Stimulated activated CD4-positive, alpha-beta T cell treated with anti-CD3 and anti-CD28 coated beads, Interleukin-2, amount 100 ng/mL, for 4 hours (primary cell): ENCODE measurements around the gene BABAM2.

Experiments used
- DNase-seq: peaks from one replicate; pipeline ENCODE4 v3.0.0-alpha.2; 2020; ENCODE audit warnings: low read depth

BABAM2 gene

GRCh38 chr2:28209261-28209691, 318.7 kb downstream of the BABAM2 start:
- no peak for DNase-seq

- DNase-seq: no peak
Observed at GRCh38 chr2:28209864-28210263, 319.3 kb downstream of the BABAM2 start.

GRCh38 chr2:28210535-28210934, 320.0 kb downstream of the BABAM2 start:
- no peak for DNase-seq

GRCh38 chr2:28216331-28216730, 325.8 kb downstream of the BABAM2 start:
- DNase-seq: no peak

- no peak for DNase-seq
Observed at GRCh38 chr2:28217042-28217740, 326.7 kb downstream of the BABAM2 start.

GRCh38 chr2:28219138-28219537, 328.6 kb downstream of the BABAM2 start:
- DNase-seq: no peak

- DNase-seq: no peak
Observed at GRCh38 chr2:28219758-28220368, 329.3 kb downstream of the BABAM2 start.

GRCh38 chr2:28224648-28225472, 334.3 kb downstream of the BABAM2 start:
- DNase-seq: no peak

- no peak for DNase-seq
Observed at GRCh38 chr2:28225473-28226080, 335.0 kb downstream of the BABAM2 start.

- DNase-seq: no peak
Observed at GRCh38 chr2:28226558-28226957, 336.0 kb downstream of the BABAM2 start.

GRCh38 chr2:28227498-28227897, 337.0 kb downstream of the BABAM2 start:
- no peak for DNase-seq

GRCh38 chr2:28228434-28228995, 338.0 kb downstream of the BABAM2 start:
- no peak for DNase-seq

GRCh38 chr2:28231110-28231631, 340.6 kb downstream of the BABAM2 start:
- DNase-seq: no peak

- DNase-seq: no peak
Observed at GRCh38 chr2:28232295-28232694, 341.8 kb downstream of the BABAM2 start.

GRCh38 chr2:28233164-28233676, 342.7 kb downstream of the BABAM2 start:
- no peak for DNase-seq

- no peak for DNase-seq
Observed at GRCh38 chr2:28234807-28235206, 344.3 kb downstream of the BABAM2 start.

GRCh38 chr2:28239207-28239606, 348.7 kb downstream of the BABAM2 start:
- DNase-seq: no peak

- no peak for DNase-seq
Observed at GRCh38 chr2:28240937-28241336, 350.4 kb downstream of the BABAM2 start.

- no peak for DNase-seq
Observed at GRCh38 chr2:28247290-28247689, 356.8 kb downstream of the BABAM2 start.

- DNase-seq: no peak
Observed at GRCh38 chr2:28247734-28248133, 357.2 kb downstream of the BABAM2 start.

- no peak for DNase-seq
Observed at GRCh38 chr2:28248511-28248910, 358.0 kb downstream of the BABAM2 start.

GRCh38 chr2:28250006-28250405, 359.5 kb downstream of the BABAM2 start:
- DNase-seq: no peak
